GM19035 (cell line): ENCODE data around the gene HINT2.

Source experiments
- ATAC-seq: cut with Tn5 transposase; IDR thresholded peaks from one replicate; pipeline ENCODE4 v1.9.1; 2021; ENCODE audit not compliant: unreplicated experiment

HINT2 gene

DNA sequence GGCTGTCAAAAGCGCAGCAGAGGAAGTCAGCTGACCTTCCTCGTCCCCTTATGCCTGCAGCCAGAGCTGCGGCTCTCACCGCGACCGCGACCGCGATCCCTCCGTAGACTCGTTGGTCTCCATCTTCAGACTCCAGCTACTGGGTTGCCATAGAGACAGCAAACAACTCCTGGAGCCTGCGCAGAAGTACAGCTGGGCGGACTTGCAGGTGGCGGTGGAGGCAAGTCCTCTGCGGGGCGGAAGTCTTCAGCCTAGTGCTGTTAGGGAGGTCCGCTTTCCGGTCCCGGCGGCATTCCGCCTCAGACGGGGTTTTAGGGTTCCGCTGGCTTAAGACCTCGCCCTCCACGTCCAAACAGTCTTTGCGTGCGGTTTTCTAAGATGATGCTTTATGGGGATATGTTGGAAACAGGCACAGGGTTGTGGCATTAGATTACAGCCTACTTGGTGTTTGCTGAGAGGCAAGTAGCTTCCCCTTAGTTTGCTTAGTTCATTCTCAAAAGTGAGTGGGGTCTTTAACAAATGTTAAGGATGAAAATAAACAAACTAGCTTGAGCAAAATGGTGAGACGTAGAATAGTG is 2.7 kb downstream of the HINT2 start, which contains the start of gene SPAG8:
Gene SPAG8, minus strand, starts transcription at position 238 of the 578 bp plus-strand sequence. Its CDS starts 115 bp downstream, at position 123.
- ATAC-seq, result peak; percentile 55

DNA sequence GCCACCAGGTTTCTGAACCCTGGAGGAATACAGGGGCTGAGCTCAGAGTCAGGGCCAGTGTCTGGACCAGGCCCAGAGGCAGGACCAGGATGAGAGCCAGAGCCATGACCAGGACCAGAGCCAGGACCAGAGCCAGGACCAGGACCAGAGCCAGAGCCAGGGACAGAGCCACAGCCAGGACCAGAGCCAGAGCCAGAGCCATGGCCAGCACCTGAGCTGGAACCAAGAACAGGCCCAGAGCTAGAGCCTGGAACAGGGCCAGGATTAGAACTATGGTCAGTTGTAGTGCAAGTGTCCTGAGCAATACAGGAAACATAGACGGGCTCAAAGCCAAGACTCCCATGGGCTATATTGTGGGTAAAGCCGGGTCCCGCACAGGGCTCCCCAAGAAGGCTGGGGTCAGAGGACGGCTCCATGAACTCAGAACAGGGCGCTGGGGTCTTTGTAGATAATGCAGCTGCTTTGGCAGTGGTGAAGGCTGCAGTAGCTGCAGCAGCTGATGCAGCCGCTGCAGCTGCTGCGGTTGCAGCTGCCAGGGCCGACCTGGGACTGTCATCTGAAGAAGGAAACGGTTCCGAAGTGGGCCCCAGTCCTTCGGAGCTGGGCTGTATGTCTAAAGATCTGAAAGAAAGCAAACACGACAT is 3.3 kb downstream of the HINT2 start:
- ATAC-seq, result no peak

DNA sequence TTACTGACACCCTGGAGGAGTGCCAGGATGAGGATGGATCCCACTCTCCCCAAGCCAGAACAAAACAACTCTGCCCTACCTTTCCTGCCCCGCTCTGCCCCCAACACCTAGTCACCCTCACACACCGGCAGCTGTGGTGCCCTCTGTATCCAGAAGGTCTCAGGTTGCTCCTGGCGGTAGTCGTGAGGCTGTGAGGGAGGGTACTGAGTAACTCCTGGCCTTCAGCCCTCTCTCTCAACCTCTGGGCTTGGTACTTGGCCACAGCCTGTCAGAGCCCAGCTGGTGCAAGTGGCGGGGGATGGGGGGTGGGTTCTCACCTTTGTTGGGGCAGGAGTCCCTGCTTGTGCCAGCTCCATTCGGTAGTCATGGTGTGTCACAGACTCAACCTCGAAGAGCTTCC is 4.7 kb downstream of the HINT2 start:
- ATAC-seq, result no peak

DNA sequence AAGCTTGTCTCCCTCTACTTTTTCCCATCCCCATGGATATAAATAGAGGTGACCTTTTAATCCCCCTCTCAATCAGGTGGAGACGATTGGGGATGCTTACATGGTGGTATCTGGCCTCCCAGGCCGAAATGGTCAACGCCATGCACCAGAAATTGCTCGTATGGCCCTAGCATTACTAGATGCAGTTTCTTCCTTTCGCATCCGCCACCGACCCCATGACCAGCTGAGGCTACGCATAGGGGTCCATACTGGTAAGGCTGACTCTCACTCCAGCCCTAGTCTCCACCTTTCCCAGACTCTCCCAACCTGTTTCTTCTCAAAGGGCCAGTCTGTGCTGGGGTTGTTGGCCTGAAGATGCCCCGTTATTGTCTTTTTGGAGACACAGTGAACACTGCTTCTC is 6.4 kb downstream of the HINT2 start:
- ATAC-seq, result no peak

DNA sequence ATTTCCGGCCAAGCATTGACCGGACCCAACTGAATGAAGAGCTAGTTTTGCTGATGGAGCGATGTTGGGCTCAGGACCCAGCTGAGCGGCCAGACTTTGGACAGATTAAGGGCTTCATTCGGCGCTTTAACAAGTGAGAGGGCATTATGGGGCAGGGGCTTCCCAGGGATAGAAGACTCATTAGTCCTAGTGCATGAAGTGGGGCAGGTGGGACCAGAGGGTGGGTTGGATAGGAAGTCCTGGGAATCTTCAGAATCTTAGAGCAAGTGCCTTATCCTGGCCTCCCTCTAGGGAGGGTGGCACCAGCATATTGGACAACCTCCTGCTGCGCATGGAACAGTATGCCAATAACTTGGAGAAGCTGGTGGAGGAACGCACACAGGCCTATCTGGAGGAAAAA is 8.7 kb downstream of the HINT2 start:
- no peak for ATAC-seq

DNA sequence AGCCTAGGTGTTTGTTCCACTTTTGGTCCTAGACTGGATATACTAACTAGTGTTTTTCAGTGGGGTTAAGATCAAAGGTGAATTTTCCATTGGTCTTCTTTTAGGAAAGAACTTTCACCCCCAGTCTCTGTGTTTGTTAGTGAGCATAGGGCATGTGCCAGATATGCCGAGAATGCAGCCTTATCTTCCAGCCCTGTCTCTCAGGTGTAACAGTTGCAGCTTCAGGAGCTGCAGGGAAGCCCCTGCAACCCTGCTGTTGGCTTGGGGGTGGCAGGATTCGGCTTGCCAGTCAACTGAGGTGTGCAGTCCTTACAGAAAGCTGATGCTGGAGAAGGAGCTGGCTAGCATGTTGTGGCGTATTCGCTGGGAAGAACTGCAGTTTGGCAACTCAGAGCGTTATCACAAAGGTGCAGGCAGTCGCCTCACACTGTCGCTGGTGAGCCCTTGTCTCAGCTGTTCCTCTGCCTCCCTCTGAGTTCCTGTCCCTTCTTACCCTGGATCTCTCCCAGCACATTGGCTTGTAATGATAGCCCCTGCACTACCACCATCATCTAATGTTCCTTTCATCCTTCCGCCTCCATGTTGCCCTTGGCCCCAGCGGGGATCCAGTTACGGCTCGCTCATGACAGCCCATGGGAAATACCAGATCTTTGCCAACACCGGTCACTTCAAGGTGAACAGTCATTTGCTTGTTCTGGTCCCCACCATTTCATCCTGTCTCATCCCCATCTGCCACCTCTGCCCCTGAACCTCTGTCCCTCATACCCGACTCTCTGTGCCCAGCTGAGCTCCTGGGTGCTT is 13.3 kb downstream of the HINT2 start:
- no peak for ATAC-seq

DNA sequence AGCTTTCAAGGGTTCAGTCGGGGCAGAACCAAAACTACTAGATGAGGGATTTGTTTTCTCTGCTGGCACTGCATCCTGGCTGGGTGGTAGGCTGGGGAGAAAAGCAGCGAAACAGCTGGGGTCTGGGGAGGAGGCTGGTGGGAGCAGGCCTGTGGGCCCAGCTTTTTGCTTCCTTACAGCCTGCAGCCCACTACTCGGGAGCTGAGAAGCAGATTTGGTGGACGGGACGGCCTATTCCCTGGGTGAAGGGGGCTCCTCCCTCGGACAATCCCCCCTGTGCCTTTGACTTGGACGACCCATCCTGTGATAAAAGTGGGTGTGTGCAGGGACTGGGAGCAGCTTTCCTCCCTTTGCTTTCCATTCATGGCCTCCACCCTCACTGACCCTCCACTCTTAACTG is 14.3 kb downstream of the HINT2 start:
- ATAC-seq, result no peak

DNA sequence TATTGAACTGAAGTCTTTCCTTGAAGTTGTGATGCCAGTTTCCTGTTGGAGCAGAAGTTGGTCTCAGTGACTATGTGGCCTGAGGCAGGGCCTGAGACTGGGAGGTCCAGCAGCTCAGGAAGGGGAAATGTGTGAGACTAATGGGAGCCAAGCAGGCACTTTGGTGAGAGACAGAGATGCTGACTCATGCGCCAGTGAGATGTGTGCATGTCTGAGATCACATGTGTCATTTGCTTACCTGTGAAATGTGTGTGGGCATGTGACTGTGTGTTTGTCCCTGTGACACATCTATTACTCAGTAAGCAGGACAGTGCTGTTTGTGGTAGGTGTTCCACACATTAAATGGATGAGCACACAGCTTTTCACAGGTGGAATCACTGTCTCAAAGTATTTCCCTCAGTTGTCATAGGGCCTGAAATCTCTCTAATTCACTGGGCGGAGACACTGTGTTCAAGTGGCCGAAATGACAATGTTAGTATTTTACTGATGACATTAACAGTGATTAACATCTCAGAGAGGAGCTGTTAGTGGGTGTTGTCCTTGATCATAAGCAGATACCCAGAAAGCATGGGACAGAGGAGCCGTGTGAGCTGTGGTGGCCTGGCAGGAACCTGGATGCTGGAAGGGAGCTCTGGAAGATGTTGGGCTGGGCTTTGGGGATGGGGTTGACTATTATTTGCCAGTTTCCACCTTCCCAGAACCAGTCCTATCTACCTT is 16.0 kb downstream of the HINT2 start:
- no peak for ATAC-seq

DNA sequence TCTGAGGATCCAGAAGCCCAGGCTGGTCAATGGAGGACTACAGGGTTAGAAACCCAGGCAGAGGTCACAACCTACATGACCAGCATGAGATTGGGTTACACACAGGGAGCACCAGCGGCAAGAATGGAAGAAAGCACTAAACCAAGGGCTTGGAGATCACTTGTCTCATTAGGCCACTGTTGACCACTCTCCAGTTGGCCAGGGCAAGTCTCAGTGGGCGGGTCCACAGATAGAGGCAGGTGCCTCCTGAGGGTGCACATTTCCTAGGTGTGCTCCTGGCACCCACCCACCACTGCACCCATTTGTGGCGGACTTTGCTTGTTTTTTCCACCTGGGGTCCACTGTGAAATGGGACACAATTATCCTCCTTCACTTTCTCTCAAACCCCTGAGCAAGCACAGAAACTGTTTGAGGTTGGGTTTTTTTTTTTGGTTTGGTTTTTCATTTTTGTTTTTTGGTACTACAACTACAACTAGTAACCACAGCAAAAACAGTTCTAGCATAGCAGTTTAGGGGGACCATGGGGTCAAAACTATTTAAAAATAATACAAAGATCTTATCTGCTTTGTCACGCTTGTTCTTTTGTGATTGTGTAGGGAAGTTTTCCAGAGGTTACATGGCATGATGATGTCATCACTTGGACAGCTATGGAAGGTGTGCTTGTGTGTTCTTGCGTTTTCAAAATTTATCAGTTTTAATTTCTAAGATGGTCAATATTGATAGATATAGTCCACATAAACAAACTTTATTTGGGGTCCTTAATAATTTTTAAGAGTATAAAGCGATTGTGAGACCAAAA is 17.3 kb downstream of the HINT2 start:
- ATAC-seq, result no peak

DNA sequence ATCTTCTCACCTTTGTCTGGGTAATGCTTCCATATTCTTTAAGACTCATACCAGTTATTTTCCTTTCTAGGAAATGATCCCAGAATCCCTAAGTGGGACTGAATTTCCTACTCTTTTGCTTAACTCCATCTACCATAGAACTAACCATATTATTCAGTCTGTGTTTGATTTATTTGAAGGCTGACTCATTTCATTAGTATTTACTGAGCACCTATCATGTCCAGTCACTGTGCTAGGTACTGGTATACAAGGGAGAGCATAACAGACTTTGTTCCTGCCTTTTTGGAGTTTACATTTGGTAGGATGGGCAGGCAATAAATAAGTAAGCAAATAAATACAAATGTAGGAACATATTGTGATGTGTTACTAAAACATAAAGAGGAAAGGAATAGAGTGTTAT is 19.1 kb downstream of the HINT2 start:
- no peak for ATAC-seq

DNA sequence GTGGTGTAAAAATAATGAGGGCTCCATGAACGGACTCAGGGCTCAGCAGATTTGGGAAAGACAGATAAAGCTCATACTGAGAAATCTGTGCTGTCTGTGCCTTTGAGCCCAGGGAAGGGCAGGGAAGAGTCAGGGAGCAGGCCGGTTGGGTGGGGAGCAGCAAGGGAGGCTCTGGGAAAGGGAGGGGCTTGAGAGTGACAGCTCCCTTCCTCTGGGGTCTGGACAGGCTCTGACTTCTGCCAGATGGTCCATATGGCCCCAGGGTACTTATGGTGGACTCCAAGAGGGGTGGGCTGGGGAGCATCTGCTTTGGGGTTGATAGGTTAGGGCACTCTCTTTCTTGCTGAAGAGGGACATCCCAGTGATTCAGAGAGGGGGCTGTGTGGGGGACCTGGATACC is 21.4 kb downstream of the HINT2 start:
- ATAC-seq, result no peak

DNA sequence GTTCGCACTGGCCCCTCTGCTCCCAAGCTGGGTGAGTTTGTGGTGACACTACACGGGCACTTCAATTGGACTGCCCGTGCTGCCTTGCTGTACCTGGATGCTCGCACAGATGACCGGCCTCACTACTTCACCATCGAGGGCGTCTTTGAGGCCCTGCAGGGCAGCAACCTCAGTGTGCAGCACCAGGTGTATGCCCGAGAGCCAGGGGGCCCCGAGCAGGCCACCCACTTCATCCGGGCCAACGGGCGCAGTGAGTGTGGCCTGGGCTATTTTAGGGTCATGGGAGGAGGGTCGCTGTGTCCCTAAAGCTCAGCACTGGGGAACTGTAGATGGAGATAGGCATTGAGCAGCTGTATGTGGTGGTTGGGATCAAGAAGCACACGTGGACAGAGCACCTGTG is 22.0 kb downstream of the HINT2 start:
- ATAC-seq, result no peak

DNA sequence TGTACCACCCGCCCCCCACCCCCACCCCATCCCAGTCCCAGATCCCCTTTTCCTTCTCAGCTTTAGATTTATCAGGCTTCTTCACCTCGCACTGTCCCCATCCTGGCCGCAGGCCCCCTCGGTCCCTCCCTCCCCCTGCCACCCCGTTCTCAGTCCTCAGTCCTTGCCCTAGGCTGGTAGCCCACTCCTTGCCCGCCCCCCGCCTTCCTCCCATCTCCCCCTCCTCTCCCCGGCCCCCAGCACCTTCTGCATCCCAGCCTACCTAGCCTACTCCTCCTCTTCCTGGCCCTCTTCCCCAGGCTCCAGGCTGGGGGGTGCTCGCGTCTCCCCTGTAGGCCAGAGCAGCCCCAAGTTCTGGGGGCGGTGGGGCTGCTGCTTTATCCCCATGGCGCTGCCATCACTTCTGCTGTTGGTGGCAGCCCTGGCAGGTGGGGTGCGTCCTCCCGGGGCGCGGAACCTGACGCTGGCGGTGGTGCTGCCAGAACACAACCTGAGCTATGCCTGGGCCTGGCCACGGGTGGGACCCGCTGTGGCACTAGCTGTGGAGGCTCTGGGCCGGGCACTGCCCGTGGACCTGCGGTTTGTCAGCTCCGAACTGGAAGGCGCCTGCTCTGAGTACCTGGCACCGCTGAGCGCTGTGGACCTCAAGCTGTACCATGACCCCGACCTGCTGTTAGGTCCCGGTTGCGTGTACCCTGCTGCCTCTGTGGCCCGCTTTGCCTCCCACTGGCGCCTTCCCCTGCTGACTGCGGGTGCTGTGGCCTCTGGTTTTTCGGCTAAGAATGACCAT is 22.6 kb downstream of the HINT2 start:
- no peak for ATAC-seq

DNA sequence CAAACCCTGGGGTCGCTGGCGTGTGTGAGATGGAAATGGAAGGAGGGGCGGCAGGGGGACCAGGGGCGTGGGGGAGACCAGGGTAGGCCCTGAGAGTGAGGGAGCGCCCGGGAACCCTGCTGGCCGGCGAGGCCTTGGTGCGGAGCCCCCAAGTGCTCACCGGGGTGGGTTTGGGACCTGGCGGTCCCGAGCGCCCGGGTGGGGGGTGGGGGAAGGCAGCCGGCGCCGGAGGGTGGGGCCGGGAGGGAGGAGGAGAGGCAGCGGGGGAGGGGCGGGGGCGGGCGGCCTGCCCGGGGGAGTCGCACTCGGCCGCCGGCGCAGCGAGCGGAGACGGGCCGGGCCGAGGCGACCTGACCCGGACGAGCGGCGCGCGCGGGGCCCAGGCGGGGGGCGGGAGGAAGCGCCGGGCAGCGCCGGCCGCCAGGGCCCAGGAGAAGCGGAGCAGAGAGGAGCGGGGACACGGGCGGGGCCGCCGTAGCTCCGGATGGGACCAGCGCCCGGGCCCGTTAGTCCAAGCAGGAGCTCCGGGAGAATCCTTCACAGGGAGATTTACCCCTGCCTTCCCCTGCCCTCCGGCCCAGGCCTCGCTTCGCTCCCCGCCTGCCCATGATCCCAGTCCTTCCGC is 23.4 kb downstream of the HINT2 start, which contains the start of gene NPR2:
Gene NPR2, plus strand, starts transcription at position 295 of the 625 bp plus-strand sequence. CDS start 818 bp downstream, outside the sequence.
- ATAC-seq, result no peak

DNA sequence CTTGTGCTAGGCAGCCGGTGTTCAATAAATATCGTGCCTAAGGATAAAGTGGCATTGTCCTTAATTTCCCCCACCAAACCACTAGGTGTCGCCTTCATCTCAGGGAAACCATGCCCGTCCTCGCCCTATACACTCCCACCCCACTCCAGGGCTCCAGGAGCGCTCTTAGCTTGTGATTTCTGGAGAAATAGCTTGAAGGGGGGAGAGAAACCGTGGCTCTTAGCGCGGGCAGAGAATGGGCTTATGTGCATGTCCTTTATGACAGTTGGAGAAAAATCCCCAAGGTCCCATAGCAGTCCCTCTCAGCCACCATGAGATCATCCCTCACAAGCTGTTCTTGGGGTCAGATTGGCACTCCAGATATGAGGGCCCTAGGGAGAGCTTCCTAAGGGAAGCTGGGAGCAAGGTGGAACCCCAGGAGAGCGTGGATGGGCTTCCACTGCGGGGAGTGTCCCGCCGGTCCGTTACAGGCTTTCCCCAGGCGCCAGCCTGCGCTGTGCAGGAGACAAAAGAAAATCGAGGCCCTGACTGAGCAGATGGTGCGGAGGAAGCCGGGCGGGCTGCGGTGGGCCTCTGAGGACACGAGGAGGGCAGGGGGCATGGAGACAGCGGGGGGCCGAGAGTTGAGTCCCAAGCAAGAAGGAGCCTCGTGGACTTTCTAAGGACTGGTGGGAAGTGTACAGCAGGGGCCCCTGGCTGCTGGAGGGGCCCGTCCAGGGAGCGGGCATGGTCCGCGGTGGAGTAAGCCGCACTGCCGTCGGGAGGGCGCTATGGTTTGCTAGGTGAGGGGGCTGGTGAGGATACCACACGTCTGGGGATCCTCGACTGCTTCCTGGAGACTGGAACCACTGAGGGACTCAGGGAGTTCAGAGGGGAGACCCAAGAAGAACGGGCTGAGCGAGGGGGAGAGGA is 24.2 kb downstream of the HINT2 start:
- no peak for ATAC-seq

DNA sequence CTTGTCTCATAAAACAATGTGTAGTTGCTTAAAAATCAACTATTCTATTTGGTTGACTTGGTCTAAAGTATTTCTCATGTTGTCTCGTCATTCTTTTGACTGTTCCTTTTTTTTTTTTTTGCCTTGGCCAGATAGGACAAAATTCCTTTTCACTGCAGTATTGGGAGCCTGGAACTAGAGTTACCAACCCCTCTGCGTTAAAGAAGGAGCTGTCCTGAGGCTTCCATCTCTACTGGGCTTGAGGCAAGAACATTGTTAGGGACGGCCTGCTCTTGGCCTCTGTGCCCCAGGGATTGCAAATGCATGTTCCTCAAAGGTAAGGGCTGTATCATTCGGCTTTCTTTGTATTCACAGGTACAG is 24.8 kb downstream of the HINT2 start:
- no peak for ATAC-seq

DNA sequence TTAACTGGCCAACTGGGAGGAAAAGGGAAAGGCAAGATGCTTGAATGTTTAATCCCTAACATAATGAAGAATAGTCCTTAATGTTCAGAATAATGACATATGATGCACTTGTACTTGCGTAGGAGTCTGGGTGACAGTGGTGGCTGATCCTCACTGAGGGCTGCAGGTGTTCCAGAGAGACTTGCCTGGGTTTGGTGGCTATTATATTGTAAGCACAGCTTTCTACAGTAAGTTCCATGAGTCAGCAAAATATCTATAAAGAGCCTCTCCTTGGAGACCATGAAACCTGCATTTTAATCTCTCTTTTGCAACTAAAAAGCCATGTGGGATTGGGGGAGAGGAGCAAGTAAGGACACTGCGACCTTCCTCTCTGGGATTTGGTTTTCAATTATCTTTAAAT is 25.3 kb downstream of the HINT2 start:
- no peak for ATAC-seq

DNA sequence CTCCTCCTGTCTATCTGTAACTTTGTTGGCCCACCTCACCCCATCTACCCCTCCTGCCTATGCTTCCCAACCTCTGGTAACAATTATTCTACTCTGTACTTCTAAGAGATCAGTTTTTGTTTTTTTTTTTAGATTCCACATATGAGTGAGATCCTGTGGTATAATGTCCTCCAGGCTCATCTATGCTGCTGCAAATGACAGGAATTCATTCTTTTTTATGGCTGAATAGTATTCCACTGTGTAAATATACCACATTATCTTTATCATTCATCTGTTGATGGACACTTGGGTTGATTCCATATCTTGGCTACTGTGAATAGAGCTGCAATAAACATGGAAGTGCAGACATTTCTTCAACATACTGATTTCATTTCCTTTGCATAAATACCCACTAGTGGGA is 31.4 kb downstream of the HINT2 start:
- ATAC-seq, result no peak
